GM12878 (cell line): ENCODE results near the gene GALK1. TPM values are rescaled to one million over a fixed set of nuclear protein-coding genes. Genes with fewer than 3 reads are reported as not detected.

Experiments
- ATAC-seq: fragments of 200-7000 bp; cut with Tn5 transposase; 3 replicates; pipeline ENCODE4 v1.9.1; 2020; ENCODE audit warnings: mild to moderate bottlenecking, moderate library complexity
- BruUV-seq: library from RNA; stranded (reverse); fragments of 400-500 nt; replicated peaks from 2 replicates; lab custom pipeline; 2021; lab: Mats Ljungman, UMichigan
- CTCF ChIA-PET: fragments of 300-600 bp; sonication (Branson Sonifier 250); formaldehyde crosslinking; extraction: SDS; loops from one replicate; lab custom pipeline; 2021; ENCODE audit warnings: inconsistent platforms; lab: Yijun Ruan, JAX
- POLR2A ChIA-PET: fragments of 350-600 bp; formaldehyde crosslinking; extraction: SDS; loops from one replicate; lab custom pipeline; 2021; ENCODE audit warnings: inconsistent platforms; lab: Charles Lee
- RAD21 ChIA-PET: fragments of 300-600 bp; sonication (Branson Sonifier 250); formaldehyde crosslinking; loops from one replicate; lab custom pipeline; 2023; ENCODE audit warnings: antibody characterized with exemption; ENCODE audit not compliant: unreplicated experiment; lab: Charles Lee
- SMC1A ChIA-PET: fragments of 300-600 bp; sonication (Branson Sonifier 250); formaldehyde crosslinking; loops from one replicate; lab custom pipeline; 2023; ENCODE audit not compliant: unreplicated experiment, uncharacterized antibody; lab: Charles Lee
- DNase-seq: peaks from one replicate; pipeline ENCODE4 v3.0.0-alpha.2; 2011; ENCODE audit warnings: low read depth, low spot score
- FAIRE-seq: peaks from 3 replicates; lab custom pipeline; 2011; peaks lifted over from hg19 to GRCh38; lab: Jason Lieb, UNC
- H2AFZ ChIP-seq: 2 replicates; pipeline ENCODE4 v1.6.0; 2011; ENCODE audit warnings: low read depth, low read length, control low read depth; ENCODE audit not compliant: control insufficient read depth
- H3K27ac ChIP-seq: 2 replicates; pipeline ENCODE4 v1.5.1; 2011; ENCODE audit warnings: control low read depth; ENCODE audit not compliant: control insufficient read depth, insufficient read depth
- H3K27me3 ChIP-seq, 2 experiments: replicated peaks in 1 of 2; 2 replicates each; pipeline versions ENCODE4 v1.6.0 to v1.6.1; 2011; ENCODE audit warnings: low read length in 1 of 2; ENCODE audit not compliant: control insufficient read depth in 2 of 2, insufficient read depth in 2 of 2
- H3K36me3 ChIP-seq, 2 experiments: 2 replicates each; pipeline ENCODE4 v1.5.1; 2011; ENCODE audit warnings: low read length in 1 of 2; ENCODE audit not compliant: control insufficient read depth in 2 of 2, insufficient read depth in 2 of 2
- H3K4me1 ChIP-seq: 2 replicates; pipeline ENCODE4 v1.6.1; 2011; ENCODE audit warnings: mild to moderate bottlenecking, low read length, moderate library complexity, mixed read lengths; ENCODE audit not compliant: control insufficient read depth, insufficient read depth
- H3K4me2 ChIP-seq: 2 replicates; pipeline ENCODE4 v1.6.0; 2011; ENCODE audit warnings: control low read depth; ENCODE audit not compliant: control insufficient read depth, insufficient read depth
- H3K4me3 ChIP-seq: fragments of 200-600 bp; sonication (generic); 2 replicates; pipeline ENCODE4 v1.5.1; 2016
- H3K79me2 ChIP-seq: 2 replicates; pipeline ENCODE4 v1.6.0; 2011; ENCODE audit warnings: low read length; ENCODE audit not compliant: control insufficient read depth, insufficient read depth
- H3K9ac ChIP-seq: 2 replicates; pipeline ENCODE4 v1.8.0; 2011; ENCODE audit warnings: low read length, control low read depth, mixed read lengths; ENCODE audit not compliant: control insufficient read depth, insufficient read depth
- H3K9me3 ChIP-seq: replicated peaks from 3 replicates; pipeline ENCODE4 v1.5.1; 2011; ENCODE audit warnings: mild to moderate bottlenecking, low read length; ENCODE audit not compliant: control insufficient read depth, insufficient read depth
- H4K20me1 ChIP-seq: 2 replicates; pipeline ENCODE4 v1.6.0; 2011; ENCODE audit not compliant: control insufficient read depth, insufficient read depth
- ASH2L ChIP-seq: fragments of 300-600, 200-600 bp; sonication (generic); IDR thresholded peaks from 2 replicates; pipeline ENCODE4 v1.6.1; 2017; ENCODE audit warnings: low read depth, mild to moderate bottlenecking, borderline replicate concordance
- NFYA ChIP-seq: IDR thresholded peaks from 2 replicates; pipeline ENCODE4 v1.6.1; 2011; ENCODE audit warnings: low read depth, mild to moderate bottlenecking, low read length, improper control_type of control experiment, borderline replicate concordance
- NRF1 ChIP-seq: conservative IDR thresholded peaks from 2 replicates; pipeline ENCODE4 v1.6.1; 2011; ENCODE audit warnings: mild to moderate bottlenecking, low read depth, low read length, improper control_type of control experiment
- RELA ChIP-seq: fragments of 450-650 bp; IDR thresholded peaks from 2 replicates; pipeline ENCODE4 v1.8.0; 2014; ENCODE audit warnings: borderline replicate concordance; ENCODE audit not compliant: partially characterized antibody
- REST ChIP-seq: IDR thresholded peaks from 2 replicates; pipeline ENCODE4 v1.6.1; 2012; ENCODE audit warnings: mild to moderate bottlenecking, low read depth, low read length
- RFX5 ChIP-seq: IDR thresholded peaks from 2 replicates; pipeline ENCODE4 v1.6.1; 2011; ENCODE audit warnings: low read depth, low read length, improper control_type of control experiment
- TCF12 ChIP-seq: IDR thresholded peaks from 2 replicates; pipeline ENCODE4 v1.6.1; 2011; ENCODE audit warnings: low read depth, mild to moderate bottlenecking, low read length
- WGBS: methylation state at CpG from one replicate; pipeline ENCODE4 v1.1.6; 2016; ENCODE audit warnings: low lambda C conversion rate; ENCODE audit not compliant: insufficient replicate concordance, insufficient coverage; ENCODE audit errors: missing lambda C conversion rate; 5-methylcytosine and 5-hydroxymethylcytosine counted together
- in situ Hi-C: fragments of 300-500 bp; cut with MboI; formaldehyde crosslinking; loops from 9 replicates; pipeline ENCODE4 v1.14.3; 2018; ENCODE audit warnings: mixed read lengths
- intact Hi-C: fragments of 100-400 bp; cut with micrococcal nuclease; formaldehyde crosslinking; loops from one replicate; pipeline ENCODE4 v1.14.2; 2022; ENCODE audit not compliant: unreplicated experiment
- polyA plus RNA-seq, 11 experiments: library from polyadenylated mRNA; depleted of rRNA in 4 of 11; unstranded in 6 of 11; stranded (reverse) in 5 of 11; fragments of >200 nt; fragmentation: Nextera tagmentation in 4 of 11; fragmentation: Illumina TruSeq in 1 of 11; extraction: Ambion mirVana in 4 of 11; extraction: Trizol in 1 of 11; gene quantifications; 1 replicate in 1 of 11; 2 replicates in 10 of 11; pipeline versions ENCODE4 v1.2.1 to v1.2.3, GENCODE V29; 2011 to 2016; ENCODE audit warnings: inconsistent platforms in 2 of 11, missing spikeins in 2 of 11, low read depth in 1 of 11
- total RNA-seq, 4 experiments: library from RNA; depleted of rRNA in 3 of 4; stranded (reverse); fragments of >200 nt in 3 of 4; fragmentation: Illumina TruSeq in 1 of 4; extraction: Trizol in 1 of 4; gene quantifications; 2 replicates each; pipeline versions ENCODE4 v1.2.1 to v1.2.3, GENCODE V29; 2013 to 2021

Gene GALK1
- total and polyA plus RNA-seq, 10 of the 15 experiments (the other 5 are each of a cell fraction or from before 2014, with no cell fraction given) = 0.21 to 43.8 (median 21.4) TPM

DNA sequence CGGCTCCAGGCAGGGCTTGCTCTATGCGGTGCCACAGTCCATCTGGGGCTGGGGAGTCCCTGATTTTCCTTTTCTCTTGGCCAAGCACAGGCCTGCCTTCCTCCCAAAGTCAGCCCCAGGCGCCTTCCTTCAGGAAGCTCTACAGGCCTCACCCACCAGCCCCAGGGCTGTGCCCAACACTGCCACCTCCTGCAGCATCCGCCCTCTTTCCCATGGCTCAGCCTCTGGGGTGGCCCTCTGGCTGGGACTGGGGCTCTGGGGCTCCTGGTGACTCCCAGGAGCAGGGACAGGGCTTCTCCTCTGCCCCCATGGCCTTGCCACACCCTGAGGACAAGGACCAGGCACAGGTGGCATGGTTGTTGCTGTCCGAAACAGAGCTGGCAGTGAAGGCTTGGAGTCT lies 42.9 kb downstream of the GALK1 start:
- intact Hi-C loops = no loop called here

More for the DNA sequence above, 42.9 kb downstream of the GALK1 start:
- Histone ChIP-seq H2AFZ (no peak overlapping the region), H3K9me3 (no peaks in the 10 kb centered on the region), H3K4me1 (no peaks in the 10 kb centered on the region), H4K20me1 (no peaks in the 10 kb centered on the region), H3K27ac (no peak overlapping the region), H3K36me3 (no peaks in the 10 kb centered on the region)
- ChIA-PET CTCF (interaction anchor here (0.6 kb wide), 1 partner anchor 94 kb away, joined by 4 read pairs; no protein-coding TSS in a partner anchor), POLR2A (no interaction called here), RAD21 (no interaction called here)
- in situ Hi-C loops = no loop called here
- no TSS peak for BruUV-seq
- no peak for FAIRE-seq
- TF ChIP-seq REST (no peak), NRF1 (no peak), ASH2L (no peak), NFYA (no peak), RFX5 (no peak), TCF12 (no peak), RELA (no peak)
- TF ChIP-seq, all 136 proteins: peak for 0
- Histone ChIP-seq H3K4me2 (no peak overlapping the region), H3K27me3 (peaks cover 0 to 1% of the 10 kb centered on the region in 2 experiments; a peak in 2 of 4 replicates), H3K4me3 (no peak overlapping the region), H3K9ac (no peak overlapping the region), H3K79me2 (no peaks in the 10 kb centered on the region)
- SMC1A ChIA-PET = no interaction called here
- ATAC-seq (no peak), DNase-seq (no peak)
- WGBS = 60% methylated on average over 5 of the region's 5 CpGs
